Right lobe of liver (tissue), 6 donors: ENCODE measurements around the gene KIAA0319L. TPM values are rescaled to one million over a fixed set of nuclear protein-coding genes. Genes with fewer than 3 reads are reported as not detected.

Experiments
- ATAC-seq, 4 donors: fragments of 200-7000 bp; cut with Tn5 transposase; one replicate each; pipeline ENCODE4 v1.9.1; 2020; ENCODE audit warnings: mild to moderate bottlenecking in 4 of 4, moderate library complexity in 4 of 4
- DNase-seq, 3 donors: peaks; one replicate each; pipeline ENCODE4 v3.0.0-alpha.2; 2020
- H3K27ac ChIP-seq, 3 donors: fragments of 200-600 bp; one replicate each; pipeline ENCODE4 v1.8.0; 2022
- H3K27me3 ChIP-seq, 2 donors: fragments of 200-600 bp; one replicate each; pipeline ENCODE4 v1.8.0; 2022
- H3K36me3 ChIP-seq, 4 donors: fragments of 200-600 bp; sonication (generic) in 1 of 4; one replicate each; pipeline versions ENCODE4 v1.5.1 to v1.8.0; 2017 to 2022; ENCODE audit warnings: control low read depth in 1 of 4
- H3K4me1 ChIP-seq, 4 donors: fragments of 200-600 bp; sonication (generic) in 1 of 4; one replicate each; pipeline versions ENCODE4 v1.5.1 to v1.8.0; 2017 to 2022; ENCODE audit warnings: control low read depth in 1 of 4
- H3K4me3 ChIP-seq, 3 donors: fragments of 200-600 bp; one replicate each; pipeline ENCODE4 v1.8.0; 2022
- H3K9me3 ChIP-seq, 4 donors: fragments of 200-600 bp; sonication (generic) in 1 of 4; one replicate each; pipeline versions ENCODE4 v1.5.1 to v1.8.0; 2017 to 2022; ENCODE audit warnings: control low read depth in 1 of 4
- POLR2A ChIP-seq: fragments of 450-650 bp; IDR thresholded peaks from one replicate; pipeline ENCODE4 v1.6.1; 2017; ENCODE audit warnings: antibody characterized with exemption, mild to moderate bottlenecking
- WGBS: methylation state at CpG from one replicate; pipeline ENCODE4 v1.1.6; 2018; ENCODE audit warnings: low coverage, low lambda C conversion rate; ENCODE audit not compliant: insufficient coverage; ENCODE audit errors: missing lambda C conversion rate; 5-methylcytosine and 5-hydroxymethylcytosine counted together
- intact Hi-C, 2 donors: fragments of 100-400 bp; cut with DNase I; formaldehyde crosslinking; loops; one replicate each; pipeline versions ENCODE4 v1.11.2 to v1.14.1; 2022
- total RNA-seq, 6 experiments: library from RNA; depleted of rRNA in 2 of 6; stranded (reverse); fragments of >200 nt in 2 of 6; fragmentation: NEBNext Ultra II Directional in 3 of 6; extraction: Animal tissue kit (Norgen Biotek cat#: 25700) in 3 of 6; gene quantifications; one replicate each; pipeline versions ENCODE4 v1.1.0 to v1.2.4, GENCODE V29; 2016 to 2023
- TF ChIP-seq, protein P1 (sequence below), 4 donors: fragments of 200-600 bp in 3 of 4; fragments of 450-650 bp in 1 of 4; IDR thresholded peaks; one replicate each; pipeline versions ENCODE4 v1.5.1 to v1.8.0; 2016 to 2022; ENCODE audit warnings: antibody characterized with exemption in 4 of 4, mild to moderate bottlenecking in 2 of 4
- donor health status: DM: no; HTN: yes; CAD: no.
- donor health status: DM: no; HTN: no; CAD: no.
- donor health status: DM: no; HTN: no; CAD: no.
- donor health status: DM: no; HTN: yes; CAD: no.
- donor health status: DM: no; HTN: yes; CAD: no.

The KIAA0319L gene
- total RNA-seq, 6 experiments from 2014 or later: 35.3 to 84.9 (median 54.3) TPM

- no peak for TF ChIP-seq POLR2A
- TF ChIP-seq, protein P1, sequence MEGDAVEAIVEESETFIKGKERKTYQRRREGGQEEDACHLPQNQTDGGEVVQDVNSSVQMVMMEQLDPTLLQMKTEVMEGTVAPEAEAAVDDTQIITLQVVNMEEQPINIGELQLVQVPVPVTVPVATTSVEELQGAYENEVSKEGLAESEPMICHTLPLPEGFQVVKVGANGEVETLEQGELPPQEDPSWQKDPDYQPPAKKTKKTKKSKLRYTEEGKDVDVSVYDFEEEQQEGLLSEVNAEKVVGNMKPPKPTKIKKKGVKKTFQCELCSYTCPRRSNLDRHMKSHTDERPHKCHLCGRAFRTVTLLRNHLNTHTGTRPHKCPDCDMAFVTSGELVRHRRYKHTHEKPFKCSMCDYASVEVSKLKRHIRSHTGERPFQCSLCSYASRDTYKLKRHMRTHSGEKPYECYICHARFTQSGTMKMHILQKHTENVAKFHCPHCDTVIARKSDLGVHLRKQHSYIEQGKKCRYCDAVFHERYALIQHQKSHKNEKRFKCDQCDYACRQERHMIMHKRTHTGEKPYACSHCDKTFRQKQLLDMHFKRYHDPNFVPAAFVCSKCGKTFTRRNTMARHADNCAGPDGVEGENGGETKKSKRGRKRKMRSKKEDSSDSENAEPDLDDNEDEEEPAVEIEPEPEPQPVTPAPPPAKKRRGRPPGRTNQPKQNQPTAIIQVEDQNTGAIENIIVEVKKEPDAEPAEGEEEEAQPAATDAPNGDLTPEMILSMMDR (IDR thresholded peaks at IDR 0.05): peak in 1 of 4 donors; percentile 13
- no peaks in the 10 kb centered on the region for H3K27me3 ChIP-seq
- H3K36me3 ChIP-seq: peaks cover 0 to 25% (median 9%) of the 10 kb centered on the region in 4 donors
- peak overlapping the region in 2 of 3 donors; percentile 5 to 47 for H3K27ac ChIP-seq
- H3K9me3 ChIP-seq: no peaks in the 10 kb centered on the region
- WGBS: 0% methylated on average over 1 of the region's 1 CpG
- ATAC-seq (peak; percentile 40 to 80 (median 58)), DNase-seq (no peak)
- H3K4me1 ChIP-seq: peaks cover 0 to 20% (median 9%) of the 10 kb centered on the region in 4 donors
- intact Hi-C loops: loop anchor here (5.0 kb wide), 2 partner anchors 108 to 113 kb away; no protein-coding TSS in a partner anchor
- no peak overlapping the region for H3K4me3 ChIP-seq
These were observed 102.6 kb downstream of the KIAA0319L start for GRCh38 chr1:35454616-35455015.

DNA sequence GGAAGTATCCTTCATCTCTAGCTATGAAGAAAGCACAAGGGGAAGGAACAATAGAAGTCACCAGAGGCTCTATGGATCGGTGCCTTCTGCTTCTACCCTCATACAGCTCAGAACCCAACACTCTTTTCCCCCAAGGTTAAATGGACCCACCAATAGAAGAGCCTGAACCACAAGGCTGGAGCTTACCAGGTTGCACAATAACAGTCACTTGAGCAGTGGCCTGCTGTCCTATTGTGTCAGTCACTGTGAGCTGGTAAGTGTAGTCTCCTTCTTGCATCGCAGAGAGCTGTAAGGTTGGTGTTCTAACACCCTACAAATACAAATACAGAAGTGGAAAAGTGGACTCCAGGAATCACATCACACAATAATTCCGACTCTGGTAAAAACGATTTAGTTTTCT lies 103.0 kb downstream of the KIAA0319L start:
- no peaks in the 10 kb centered on the region for H3K9me3 ChIP-seq
- ATAC-seq: peak; percentile 10 to 47 (median 28)
- intact Hi-C loops: loop anchor here (5.0 kb wide), 2 partner anchors 108 to 113 kb away; no protein-coding TSS in a partner anchor
- no peaks in the 10 kb centered on the region for H3K27me3 ChIP-seq
- peak overlapping the region in 2 of 3 donors; percentile 5 to 47 for H3K27ac ChIP-seq
- H3K36me3 ChIP-seq: peaks cover 0 to 27% (median 9%) of the 10 kb centered on the region in 4 donors
- H3K4me1 ChIP-seq: peaks cover 0 to 24% (median 11%) of the 10 kb centered on the region in 4 donors
- TF ChIP-seq, protein P1 (IDR thresholded peaks at IDR 0.05): no peak
- TF ChIP-seq POLR2A: no peak
- no peak for DNase-seq
- H3K4me3 ChIP-seq: no peak overlapping the region
- 96% methylated on average over 3 of the region's 4 CpGs for WGBS

- H3K4me1 ChIP-seq: peaks cover 0 to 34% (median 15%) of the 10 kb centered on the region in 4 donors
- H3K27me3 ChIP-seq: no peaks in the 10 kb centered on the region
- no peak overlapping the region for H3K27ac ChIP-seq
- H3K36me3 ChIP-seq: peaks cover 0 to 20% (median 10%) of the 10 kb centered on the region in 4 donors
- intact Hi-C loops: loop anchor here (5.0 kb wide), 2 partner anchors 109 to 114 kb away; no protein-coding TSS in a partner anchor
- H3K4me3 ChIP-seq: no peak overlapping the region
- no peak for DNase-seq
- no peak for ATAC-seq
- no peak for TF ChIP-seq POLR2A
- TF ChIP-seq, protein P1 (IDR thresholded peaks at IDR 0.05): no peak
- H3K9me3 ChIP-seq: no peaks in the 10 kb centered on the region
- 97% methylated on average over 2 of the region's 2 CpGs for WGBS
These were observed 104.2 kb downstream of the KIAA0319L start for GRCh38 chr1:35453031-35453430.

DNA sequence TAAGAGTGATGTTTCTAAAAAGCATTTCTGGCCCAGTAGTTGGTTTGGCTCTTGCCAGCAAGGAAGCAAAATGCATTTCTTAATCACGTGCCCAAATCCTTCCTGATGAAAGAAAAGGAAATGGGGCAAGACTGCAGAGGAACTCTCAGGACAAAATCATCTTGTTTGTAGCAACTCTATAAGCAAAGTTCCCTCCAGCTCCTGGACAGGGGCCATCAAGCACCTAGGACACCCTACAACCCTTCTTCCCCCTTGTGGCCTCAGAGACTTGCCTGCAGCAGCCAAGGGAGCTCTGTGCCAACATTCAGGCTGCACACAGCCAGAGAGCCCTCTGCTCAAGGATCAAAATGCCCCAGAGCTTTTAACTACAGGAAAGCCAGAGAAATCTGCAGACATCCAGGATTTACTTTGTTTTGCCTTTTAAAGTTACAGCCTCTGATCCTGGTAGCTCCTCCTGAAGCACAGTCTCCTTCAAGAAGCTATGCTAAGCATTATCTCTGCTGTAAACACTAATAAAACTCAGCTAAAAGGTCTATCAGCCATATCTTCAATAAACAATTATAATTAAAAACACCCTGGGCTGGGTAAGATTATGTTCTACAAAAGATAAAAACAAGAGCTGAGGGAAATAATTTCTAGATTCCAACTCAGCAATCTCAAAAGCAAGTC lies 105.0 kb downstream of the KIAA0319L start:
- intact Hi-C loops: loop anchor here (5.0 kb wide), 2 partner anchors 110 to 115 kb away; no protein-coding TSS in a partner anchor
- 57% methylated on average over 1 of the region's 1 CpG for WGBS
- Histone ChIP-seq H3K9me3 (no peaks in the 10 kb centered on the region), H3K36me3 (peaks cover 0 to 20% (median 12%) of the 10 kb centered on the region in 4 donors), H3K4me3 (no peak overlapping the region), H3K4me1 (peaks cover 0 to 42% (median 19%) of the 10 kb centered on the region in 4 donors), H3K27me3 (no peaks in the 10 kb centered on the region), H3K27ac (peak overlapping the region in 1 of 3 donors; percentile 1)
- TF ChIP-seq, protein P1 (IDR thresholded peaks at IDR 0.05): peak in 1 of 4 donors; percentile 4
- no peak for TF ChIP-seq POLR2A
- ATAC-seq (peak in 3 of 4 donors; percentile 4 to 15 (median 10)), DNase-seq (peak in 1 of 3 donors; percentile 60)
